PC-3 (cell line): ENCODE measurements around the gene REXO1. TPM values are rescaled to one million over a fixed set of nuclear protein-coding genes. Genes with fewer than 3 reads are reported as not detected.

Experiments used
- ATAC-seq: fragments of 200-7000 bp; cut with Tn5 transposase; 2 replicates; pipeline ENCODE4 v1.9.1; 2020; ENCODE audit warnings: mild to moderate bottlenecking, moderate library complexity
- BruUV-seq: library from RNA; stranded (reverse); fragments of 400-500 nt; replicated peaks from 2 replicates; lab custom pipeline; 2021; lab: Mats Ljungman, UMichigan
- CTCF ChIA-PET: fragments of 300-600 bp; sonication (Branson Sonifier 250); formaldehyde crosslinking; loops from one replicate; lab custom pipeline; 2022; ENCODE audit warnings: antibody characterized with exemption; lab: Charles Lee
- POLR2A ChIA-PET: fragments of 300-600 bp; sonication (Branson Sonifier 250); formaldehyde crosslinking; loops from one replicate; lab custom pipeline; 2022; ENCODE audit warnings: antibody characterized with exemption; ENCODE audit not compliant: unreplicated experiment; lab: Charles Lee
- DNase-seq: peaks from one replicate; pipeline ENCODE4 v3.0.0-alpha.2; 2015
- H2AFZ ChIP-seq: fragments of 300-600 bp; sonication (generic); 2 replicates; pipeline ENCODE4 v1.6.0; 2016; ENCODE audit warnings: antibody characterized with exemption, low read length
- H3F3A ChIP-seq: fragments of 300-600 bp; sonication (generic); one replicate; pipeline ENCODE4 v1.6.0; 2017; ENCODE audit warnings: antibody characterized with exemption, low read length, control low read depth, mild to moderate bottlenecking; ENCODE audit not compliant: unreplicated experiment
- H3K27ac ChIP-seq: fragments of 300-600 bp; sonication (generic); 2 replicates; pipeline ENCODE4 v1.5.1; 2016; ENCODE audit warnings: mild to moderate bottlenecking, low read length
- H3K27me3 ChIP-seq: fragments of 300-600 bp; sonication (generic); 2 replicates; pipeline ENCODE4 v1.6.1; 2016; ENCODE audit warnings: low read length, mixed read lengths
- H3K36me3 ChIP-seq: fragments of 300-600 bp; sonication (generic); 2 replicates; pipeline ENCODE4 v1.6.1; 2016; ENCODE audit warnings: low read depth, mixed run types, low read length, mixed read lengths
- H3K4me1 ChIP-seq: fragments of 300-600 bp; sonication (generic); 2 replicates; pipeline ENCODE4 v1.5.1; 2016; ENCODE audit warnings: low read length; ENCODE audit not compliant: insufficient read depth
- H3K4me2 ChIP-seq: fragments of 300-600 bp; sonication (generic); 2 replicates; pipeline ENCODE4 v1.6.0; 2016; ENCODE audit warnings: low read length
- H3K4me3 ChIP-seq: fragments of 300-600 bp; sonication (generic); 2 replicates; pipeline ENCODE4 v1.5.1; 2016; ENCODE audit warnings: mild to moderate bottlenecking, low read length, mixed read lengths
- H3K79me2 ChIP-seq: fragments of 300-600 bp; sonication (generic); 2 replicates; pipeline ENCODE4 v1.6.1; 2017; ENCODE audit warnings: low read length, mixed read lengths
- H3K9ac ChIP-seq: fragments of 300-600 bp; sonication (generic); 2 replicates; pipeline ENCODE4 v1.6.0; 2016; ENCODE audit warnings: mild to moderate bottlenecking, low read length
- H3K9me2 ChIP-seq: fragments of 300-600 bp; sonication (generic); replicated peaks from 2 replicates; pipeline ENCODE4 v1.6.1; 2016; ENCODE audit warnings: mixed run types, low read length, mixed read lengths
- H3K9me3 ChIP-seq: fragments of 300-600 bp; sonication (generic); 2 replicates; pipeline ENCODE4 v1.6.1; 2016; ENCODE audit warnings: low read length, mixed read lengths
- H4K20me1 ChIP-seq: fragments of 300-600 bp; sonication (generic); 2 replicates; pipeline ENCODE4 v1.6.1; 2016; ENCODE audit warnings: low read length, mixed read lengths
- EZH2 ChIP-seq: fragments of 300-600 bp; sonication (generic); IDR thresholded peaks from one replicate; pipeline ENCODE4 v1.6.1; 2017; ENCODE audit warnings: antibody characterized with exemption, mild to moderate bottlenecking, low read length; ENCODE audit not compliant: unreplicated experiment
- EZH2phosphoT487 ChIP-seq: fragments of 300-600 bp; sonication (generic); IDR thresholded peaks from 2 replicates; pipeline ENCODE4 v1.6.1; 2018; ENCODE audit warnings: mild to moderate bottlenecking, antibody characterized with exemption, low read length, borderline replicate concordance
- intact Hi-C: fragments of 100-400 bp; cut with micrococcal nuclease; formaldehyde crosslinking; loops from 2 replicates; pipeline ENCODE4 v1.9.0; 2023
- total RNA-seq: library from RNA; depleted of rRNA; stranded (reverse); fragments of >200 nt; gene quantifications from 2 replicates; pipeline ENCODE4 v1.2.3, GENCODE V29; 2014
- TF ChIP-seq, protein P1 (sequence below): fragments of 300-600 bp; sonication (generic); conservative IDR thresholded peaks from 2 replicates; pipeline ENCODE4 v1.5.1; 2017; ENCODE audit warnings: antibody characterized with exemption, low read depth, mild to moderate bottlenecking, low read length

REXO1 gene
- total RNA-seq, 1 experiment from 2014 or later, result 21.4 TPM

GRCh38 chr19:1884719-1885334, 36.5 kb upstream of the REXO1 start:
- BruUV-seq, result no TSS peak
- Histone ChIP-seq H2AFZ (peak overlapping the region; percentile 36; the same call in 1 of the 2 replicates), H3K9me2 (no peaks in the 10 kb centered on the region), H4K20me1 (peaks cover 14% of the 10 kb centered on the region; the same call in 1 of the 2 replicates), H3K27me3 (no peaks in the 10 kb centered on the region), H3K79me2 (peaks cover 33% of the 10 kb centered on the region), H3K9ac (peak overlapping the region; percentile 83), H3K4me2 (peak overlapping the region; percentile 100), H3F3A (no peaks in the 10 kb centered on the region), H3K4me3 (peak overlapping the region; percentile 82), H3K9me3 (no peaks in the 10 kb centered on the region), H3K36me3 (no peaks in the 10 kb centered on the region), H3K27ac (peak overlapping the region; percentile 16; the same call in 1 of the 2 replicates), H3K4me1 (peaks cover 8% of the 10 kb centered on the region)
- ChIA-PET CTCF (interaction anchor here (0.6 kb wide), 2 partner anchors 17 to 40 kb away, joined by 3 to 10 read pairs; no protein-coding TSS in a partner anchor), POLR2A (no interaction called here)
- intact Hi-C loops, result loop anchor here (1.0 kb wide), 1 partner anchor 20 kb away; the partner anchor contains the start of genes ADAT3 and SCAMP4
- ATAC-seq (peak; percentile 39), DNase-seq (no peak)
- TF ChIP-seq, protein P1, sequence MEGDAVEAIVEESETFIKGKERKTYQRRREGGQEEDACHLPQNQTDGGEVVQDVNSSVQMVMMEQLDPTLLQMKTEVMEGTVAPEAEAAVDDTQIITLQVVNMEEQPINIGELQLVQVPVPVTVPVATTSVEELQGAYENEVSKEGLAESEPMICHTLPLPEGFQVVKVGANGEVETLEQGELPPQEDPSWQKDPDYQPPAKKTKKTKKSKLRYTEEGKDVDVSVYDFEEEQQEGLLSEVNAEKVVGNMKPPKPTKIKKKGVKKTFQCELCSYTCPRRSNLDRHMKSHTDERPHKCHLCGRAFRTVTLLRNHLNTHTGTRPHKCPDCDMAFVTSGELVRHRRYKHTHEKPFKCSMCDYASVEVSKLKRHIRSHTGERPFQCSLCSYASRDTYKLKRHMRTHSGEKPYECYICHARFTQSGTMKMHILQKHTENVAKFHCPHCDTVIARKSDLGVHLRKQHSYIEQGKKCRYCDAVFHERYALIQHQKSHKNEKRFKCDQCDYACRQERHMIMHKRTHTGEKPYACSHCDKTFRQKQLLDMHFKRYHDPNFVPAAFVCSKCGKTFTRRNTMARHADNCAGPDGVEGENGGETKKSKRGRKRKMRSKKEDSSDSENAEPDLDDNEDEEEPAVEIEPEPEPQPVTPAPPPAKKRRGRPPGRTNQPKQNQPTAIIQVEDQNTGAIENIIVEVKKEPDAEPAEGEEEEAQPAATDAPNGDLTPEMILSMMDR, result no peak
- TF ChIP-seq EZH2phosphoT487 (no peak), EZH2 (no peak)

GRCh38 chr19:1884291-1884718, 36.0 kb upstream of the REXO1 start:
- peaks cover 8% of the 10 kb centered on the region for H3K4me1 ChIP-seq
- peak overlapping the region; percentile 83 for H3K9ac ChIP-seq
- BruUV-seq, result TSS peak; percentile 57
- H3F3A ChIP-seq, result no peaks in the 10 kb centered on the region
- peak overlapping the region; percentile 82 for H3K4me3 ChIP-seq
- H3K27me3 ChIP-seq, result no peaks in the 10 kb centered on the region
- H3K9me3 ChIP-seq, result no peaks in the 10 kb centered on the region
- H2AFZ ChIP-seq, result peak overlapping the region; percentile 36; the same call in 1 of the 2 replicates
- CTCF ChIA-PET, result interaction anchor here (0.6 kb wide), 1 partner anchor 39 kb away, joined by 3 read pairs; no protein-coding TSS in a partner anchor
- H3K9me2 ChIP-seq, result no peaks in the 10 kb centered on the region
- DNase-seq (no peak), ATAC-seq (peak; percentile 32)
- H3K4me2 ChIP-seq, result peak overlapping the region; percentile 100
- no peaks in the 10 kb centered on the region for H3K36me3 ChIP-seq
- POLR2A ChIA-PET, result no interaction called here
- H3K27ac ChIP-seq, result no peak overlapping the region
- intact Hi-C loops, result no loop called here
- TF ChIP-seq EZH2phosphoT487, result no peak
- no peak for TF ChIP-seq EZH2
- TF ChIP-seq, protein P1, result no peak
- peaks cover 14% of the 10 kb centered on the region; the same call in 1 of the 2 replicates for H4K20me1 ChIP-seq
- peaks cover 33% of the 10 kb centered on the region for H3K79me2 ChIP-seq

DNA sequence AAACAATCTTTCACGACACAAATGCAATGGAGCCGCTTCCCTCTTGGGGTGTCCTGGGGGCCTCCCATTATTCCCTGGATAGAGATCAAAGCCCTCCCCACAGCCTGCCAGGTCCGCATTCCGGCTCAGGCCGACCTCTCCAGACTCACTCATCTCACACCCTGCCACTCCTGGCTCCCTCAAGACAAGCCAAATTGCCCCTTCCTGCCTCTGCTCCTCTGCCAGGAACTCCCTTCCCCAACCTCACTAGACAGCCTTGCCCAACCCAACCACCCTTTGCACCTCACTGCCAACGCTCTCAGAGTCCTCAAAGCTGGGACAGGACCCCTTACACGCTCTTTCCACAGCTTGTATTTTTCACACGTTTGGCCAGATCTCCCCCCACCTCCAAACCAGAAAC, 35.5 kb upstream of the REXO1 start:
- BruUV-seq, result no TSS peak
- TF ChIP-seq EZH2 (no peak), EZH2phosphoT487 (no peak)
- TF ChIP-seq, protein P1, result no peak
- no peak overlapping the region for H3K27ac ChIP-seq
- peak overlapping the region; percentile 100 for H3K4me2 ChIP-seq
- H3K9ac ChIP-seq, result peak overlapping the region; percentile 83; the same call in 1 of the 2 replicates
- ATAC-seq, result peak; percentile 14; the same call in 1 of the 2 replicates
- H3F3A ChIP-seq, result no peaks in the 10 kb centered on the region
- H4K20me1 ChIP-seq, result peaks cover 14% of the 10 kb centered on the region; the same call in 1 of the 2 replicates
- H3K79me2 ChIP-seq, result peaks cover 33% of the 10 kb centered on the region
- no peaks in the 10 kb centered on the region for H3K9me3 ChIP-seq
- no peaks in the 10 kb centered on the region for H3K9me2 ChIP-seq
- peaks cover 8% of the 10 kb centered on the region for H3K4me1 ChIP-seq
- intact Hi-C loops, result no loop called here
- CTCF ChIA-PET, result no interaction called here
- H3K27me3 ChIP-seq, result no peaks in the 10 kb centered on the region
- H3K36me3 ChIP-seq, result no peaks in the 10 kb centered on the region
- peak overlapping the region; percentile 82 for H3K4me3 ChIP-seq
- H2AFZ ChIP-seq, result no peak overlapping the region
- no peak for DNase-seq
- POLR2A ChIA-PET, result no interaction called here
